VCaP (cell line): ENCODE data around the gene IMPDH1.

Experiments used
- H3K27ac ChIP-seq: fragments of 450-650 bp; 2 replicates; pipeline ENCODE4 v1.5.1; 2017
- CTCF ChIP-seq: fragments of 450-650 bp; conservative IDR thresholded peaks from 2 replicates; pipeline ENCODE4 v1.5.1; 2017; ENCODE audit warnings: mild to moderate bottlenecking, moderate library complexity

IMPDH1 gene

DNA sequence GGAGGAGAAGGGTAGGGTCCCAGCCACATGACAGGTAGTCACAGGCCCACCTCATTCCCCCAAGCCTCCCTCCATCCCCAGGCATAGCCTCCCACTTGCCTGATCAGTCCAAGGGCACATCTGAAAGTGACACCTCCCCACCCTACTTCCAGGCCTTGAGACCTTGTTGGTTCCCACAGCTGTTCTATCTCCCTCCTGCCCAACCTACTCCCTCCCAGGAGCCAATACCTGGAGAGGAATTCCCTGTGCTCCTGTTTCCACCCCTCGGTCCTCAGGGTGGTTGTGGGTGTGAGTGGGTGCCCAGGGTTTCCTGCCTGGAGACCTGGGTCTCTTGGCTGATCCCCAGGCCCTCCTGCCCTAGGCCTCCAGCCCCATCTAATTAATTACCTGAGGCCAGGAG lies 11.6 kb upstream of the IMPDH1 start:
- no peak overlapping the region for H3K27ac ChIP-seq
- TF ChIP-seq CTCF, result no peak

GRCh38 chr7:128420773-128421172 lies 11.0 kb upstream of the IMPDH1 start:
- H3K27ac ChIP-seq, result no peak overlapping the region
- no peak for TF ChIP-seq CTCF

GRCh38 chr7:128419257-128419656 lies 9.5 kb upstream of the IMPDH1 start:
- no peak overlapping the region for H3K27ac ChIP-seq
- no peak for TF ChIP-seq CTCF

DNA sequence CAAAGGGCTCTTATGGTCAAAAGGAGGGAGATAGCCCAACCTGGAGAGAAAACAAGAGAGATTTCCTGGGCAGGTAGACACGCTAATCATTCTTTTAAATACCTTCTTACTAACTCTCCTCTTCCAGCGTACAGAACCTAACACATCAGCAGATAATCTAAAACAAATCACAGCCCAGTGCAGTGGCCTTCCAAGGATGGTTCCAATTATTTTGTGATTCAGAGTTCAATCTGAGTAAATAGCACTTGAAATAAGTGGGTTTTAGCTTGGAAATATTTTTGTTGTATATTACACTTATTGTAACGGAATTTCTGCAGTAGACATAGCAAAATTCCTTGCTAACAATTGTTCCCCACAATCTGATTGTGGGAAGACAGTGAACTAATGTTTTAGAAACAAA lies 7.3 kb upstream of the IMPDH1 start:
- no peak overlapping the region for H3K27ac ChIP-seq
- no peak for TF ChIP-seq CTCF

GRCh38 chr7:128415217-128415785 lies 5.5 kb upstream of the IMPDH1 start:
- H3K27ac ChIP-seq, result no peak overlapping the region

DNA sequence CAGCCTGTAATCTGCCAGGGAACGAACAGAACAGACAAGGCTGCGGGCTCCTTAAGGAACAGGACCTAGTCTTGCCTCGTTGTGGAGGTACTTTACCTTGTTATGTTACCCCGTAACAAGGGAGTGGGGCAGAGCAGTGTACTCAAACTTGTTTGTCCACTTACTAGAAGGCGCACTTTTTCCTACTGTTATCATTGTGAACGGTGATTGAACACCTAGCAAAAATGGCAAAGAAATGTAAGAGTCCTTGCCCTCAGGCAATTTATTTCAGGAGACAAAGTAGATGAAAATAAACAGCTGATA lies 620 bp upstream of the IMPDH1 start:
- peak overlapping the region; percentile 86 for H3K27ac ChIP-seq
- TF ChIP-seq CTCF, result no peak

More at GRCh38 chr7:128415217-128415785, 5.5 kb upstream of the IMPDH1 start:
- no peak for TF ChIP-seq CTCF

GRCh38 chr7:128408709-128409595 lies 830 bp downstream of the IMPDH1 start:
- TF ChIP-seq CTCF, result no peak
- H3K27ac ChIP-seq, result peak overlapping the region; percentile 86
